Effector CD4-positive, alpha-beta T cell (primary cell): ENCODE results near the gene ITGB8. TPM values are rescaled to one million over a fixed set of nuclear protein-coding genes. Genes with fewer than 3 reads are reported as not detected.
"Not testable (repeated sequence)": the region's sequence is repeated elsewhere in the genome, so short reads cannot be mapped to it uniquely, and the experiment has no call there.

Source experiments
- DNase-seq: peaks from one replicate; pipeline ENCODE4 v3.0.0-alpha.2; 2020
- total RNA-seq: gene quantifications from one replicate; lab custom pipeline; 2026; lab: John Stamatoyannopoulos, UW

ITGB8 gene
- total RNA-seq, result not detected

GRCh38 chr7:20330239-20330927 lies at the start of gene ITGB8:
TSS of gene ITGB8 (plus strand) at chr7:20330900. CDS start at chr7:20331807, 907 bp downstream.
- DNase-seq, result no peak

- DNase-seq, result no peak
Measured at GRCh38 chr7:20282959-20283358, 47.7 kb upstream of the ITGB8 start.

- no peak for DNase-seq
Measured at GRCh38 chr7:20283385-20283784, 47.3 kb upstream of the ITGB8 start.

GRCh38 chr7:20284003-20284770 lies 46.5 kb upstream of the ITGB8 start:
- no peak for DNase-seq

GRCh38 chr7:20284771-20285143 lies 45.9 kb upstream of the ITGB8 start:
- no peak for DNase-seq

- DNase-seq, result no peak
Measured at GRCh38 chr7:20287317-20287716, 43.4 kb upstream of the ITGB8 start.

GRCh38 chr7:20288036-20288435 lies 42.7 kb upstream of the ITGB8 start:
- no peak for DNase-seq

- no peak for DNase-seq
Measured at GRCh38 chr7:20290505-20291111, 40.1 kb upstream of the ITGB8 start.

GRCh38 chr7:20293336-20293735 lies 37.4 kb upstream of the ITGB8 start:
- no peak for DNase-seq

- no peak for DNase-seq
Measured at GRCh38 chr7:20296444-20296843, 34.3 kb upstream of the ITGB8 start.

GRCh38 chr7:20296901-20297300 lies 33.8 kb upstream of the ITGB8 start:
- no peak for DNase-seq

GRCh38 chr7:20298486-20298901 lies 32.2 kb upstream of the ITGB8 start:
- no peak for DNase-seq

GRCh38 chr7:20299145-20299544 lies 31.6 kb upstream of the ITGB8 start:
- DNase-seq, result no peak

- no peak for DNase-seq
Measured at GRCh38 chr7:20299647-20300312, 30.9 kb upstream of the ITGB8 start.

GRCh38 chr7:20301311-20301939 lies 29.3 kb upstream of the ITGB8 start:
- no peak for DNase-seq

GRCh38 chr7:20302300-20302699 lies 28.4 kb upstream of the ITGB8 start:
- not testable (repeated sequence) for DNase-seq

- no peak for DNase-seq
Measured at GRCh38 chr7:20302891-20303290, 27.8 kb upstream of the ITGB8 start.

GRCh38 chr7:20304366-20304765 lies 26.3 kb upstream of the ITGB8 start:
- DNase-seq, result no peak

- DNase-seq, result no peak
Measured at GRCh38 chr7:20305726-20306125, 25.0 kb upstream of the ITGB8 start.

- DNase-seq, result no peak
Measured at GRCh38 chr7:20306180-20306946, 24.3 kb upstream of the ITGB8 start.

GRCh38 chr7:20307119-20307518 lies 23.6 kb upstream of the ITGB8 start:
- no peak for DNase-seq

- DNase-seq, result no peak
Measured at GRCh38 chr7:20307901-20308300, 22.8 kb upstream of the ITGB8 start.
